SK-N-MC (cell line): Measurements from ENCODE around the gene FKBP14.

Source experiments
- DNase-seq: peaks from one replicate; pipeline ENCODE4 v3.0.0-alpha.2; 2011; ENCODE audit warnings: low read depth, low spot score
- H3K27ac ChIP-seq: fragments of 200-600 bp; sonication (generic); 2 replicates; pipeline ENCODE4 v1.5.1; 2016; ENCODE audit warnings: mixed run types
- H3K36me3 ChIP-seq: fragments of 200-600 bp; sonication (generic); 2 replicates; pipeline ENCODE4 v1.6.1; 2017; ENCODE audit warnings: antibody characterized with exemption, low read length, mixed read lengths; ENCODE audit not compliant: insufficient read depth
- H3K4me3 ChIP-seq: fragments of 200-600 bp; sonication (generic); 2 replicates; pipeline ENCODE4 v1.5.1; 2016
- H3K9ac ChIP-seq: fragments of 200-600 bp; sonication (generic); 2 replicates; pipeline ENCODE4 v1.8.0; 2017; ENCODE audit warnings: mixed run types, mixed read lengths; ENCODE audit not compliant: insufficient read length
- H3K9me3 ChIP-seq: fragments of 200-600 bp; sonication (generic); 2 replicates; pipeline ENCODE4 v1.6.1; 2017; ENCODE audit warnings: low read depth, mild to moderate bottlenecking, antibody characterized with exemption, low read length, moderate library complexity, mixed read lengths
- EZH2 ChIP-seq: fragments of 200-600 bp; sonication (generic); IDR thresholded peaks from one replicate; pipeline ENCODE4 v1.6.1; 2017; ENCODE audit warnings: antibody characterized with exemption
- FOXP2 ChIP-seq: optimal IDR thresholded peaks from 2 replicates; pipeline ENCODE3; 2011; ENCODE audit warnings: mild to moderate bottlenecking, moderate library complexity; ENCODE audit not compliant: insufficient read depth; ENCODE audit errors: extremely low read length, control extremely low read depth
- POLR2AphosphoS5 ChIP-seq: IDR thresholded peaks from 2 replicates; pipeline ENCODE4 v1.6.1; 2012; ENCODE audit warnings: mild to moderate bottlenecking, low read depth, low read length, borderline replicate concordance

The FKBP14 gene

DNA sequence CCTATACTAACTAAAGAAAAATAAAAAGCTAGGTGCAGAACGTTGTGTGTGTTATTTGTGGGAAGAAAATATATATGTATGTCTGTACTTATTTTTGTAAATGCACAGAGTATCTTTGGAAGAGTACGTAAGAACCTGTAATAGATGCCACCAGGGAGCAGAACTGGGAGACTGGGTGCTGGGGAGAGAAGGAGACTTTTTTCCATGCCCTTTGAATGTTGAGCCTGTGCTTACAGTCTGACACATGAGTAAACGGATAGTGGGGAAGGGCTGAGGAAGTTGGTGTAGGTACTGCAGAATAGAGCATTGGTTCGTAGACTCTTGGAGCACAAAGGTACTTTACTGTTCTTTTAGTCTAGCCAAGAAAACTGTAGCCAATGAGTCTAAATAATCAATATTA is 35.6 kb downstream of the FKBP14 start:
- DNase-seq = no peak
- TF ChIP-seq FOXP2 = no peak
- no peak for TF ChIP-seq EZH2
- no peak for TF ChIP-seq POLR2AphosphoS5
- peaks cover 4% of the 10 kb centered on the region; the same call in 1 of the 2 replicates for H3K9me3 ChIP-seq
- no peak overlapping the region for H3K4me3 ChIP-seq
- no peaks in the 10 kb centered on the region for H3K36me3 ChIP-seq
- H3K9ac ChIP-seq = no peak overlapping the region
- no peak overlapping the region for H3K27ac ChIP-seq

GRCh38 chr7:29989257-29989995 is 37.1 kb downstream of the FKBP14 start, which contains the start of gene SCRN1:
SCRN1 (minus strand) TSS chr7:29989801; CDS start chr7:29969067, 20,734 bp downstream.
- TF ChIP-seq EZH2 (no peak), FOXP2 (no peak), POLR2AphosphoS5 (no peak)
- DNase-seq = no peak
- H3K4me3 ChIP-seq = peak within 1 kb of the TSS; percentile 96
- peak within 1 kb of the TSS; percentile 82 for H3K9ac ChIP-seq
- H3K27ac ChIP-seq = peak within 1 kb of the TSS; percentile 14; the same call in 1 of the 2 replicates
- H3K36me3 ChIP-seq = no peaks in the 10 kb centered on the region
- H3K9me3 ChIP-seq = no peaks in the 10 kb centered on the region

- H3K36me3 ChIP-seq = no peaks in the 10 kb centered on the region
- no peak for DNase-seq
- peak overlapping the region; percentile 96 for H3K4me3 ChIP-seq
- H3K9me3 ChIP-seq = no peaks in the 10 kb centered on the region; the same call in 1 of the 2 replicates
- peak overlapping the region; percentile 49 for H3K27ac ChIP-seq
- TF ChIP-seq EZH2 (no peak), FOXP2 (no peak), POLR2AphosphoS5 (no peak)
- peak overlapping the region; percentile 82 for H3K9ac ChIP-seq
Measured at GRCh38 chr7:29988424-29989256, 37.9 kb downstream of the FKBP14 start.

GRCh38 chr7:29987811-29988317 is 38.6 kb downstream of the FKBP14 start:
- DNase-seq = no peak
- Histone ChIP-seq H3K36me3 (no peaks in the 10 kb centered on the region), H3K9me3 (no peaks in the 10 kb centered on the region; the same call in 1 of the 2 replicates), H3K27ac (peak overlapping the region; percentile 49; the same call in 1 of the 2 replicates), H3K9ac (no peak overlapping the region), H3K4me3 (peak overlapping the region; percentile 96)
- TF ChIP-seq FOXP2 = no peak
- TF ChIP-seq POLR2AphosphoS5 = no peak
- no peak for TF ChIP-seq EZH2

GRCh38 chr7:29987083-29987482 is 39.4 kb downstream of the FKBP14 start:
- Histone ChIP-seq H3K4me3 (peak overlapping the region; percentile 96; the same call in 1 of the 2 replicates), H3K27ac (no peak overlapping the region), H3K36me3 (no peaks in the 10 kb centered on the region), H3K9ac (no peak overlapping the region), H3K9me3 (no peaks in the 10 kb centered on the region; the same call in 1 of the 2 replicates)
- TF ChIP-seq EZH2 = no peak
- no peak for TF ChIP-seq POLR2AphosphoS5
- no peak for TF ChIP-seq FOXP2
- DNase-seq = no peak

DNA sequence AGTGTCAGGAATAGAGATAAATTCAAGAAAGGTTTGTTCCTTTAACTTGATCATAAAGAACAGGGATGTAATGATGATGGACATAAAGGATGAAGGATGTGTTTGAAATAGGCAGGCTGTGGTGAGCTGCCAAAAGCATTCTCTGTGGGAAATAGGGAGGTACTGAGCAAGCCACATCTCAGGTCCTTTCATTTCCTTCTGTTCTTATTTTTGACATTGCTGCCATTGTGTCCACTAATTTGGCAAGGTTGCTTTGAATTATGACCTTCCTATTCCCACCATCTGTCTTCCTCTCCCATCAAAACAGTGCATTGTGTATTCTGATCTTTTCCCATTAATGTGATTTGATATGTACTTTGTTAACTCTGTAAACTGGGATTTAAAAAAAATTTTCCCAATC is 46.4 kb downstream of the FKBP14 start:
- H3K9me3 ChIP-seq = no peaks in the 10 kb centered on the region; the same call in 1 of the 2 replicates
- no peaks in the 10 kb centered on the region for H3K36me3 ChIP-seq
- no peak overlapping the region for H3K4me3 ChIP-seq
- no peak overlapping the region for H3K27ac ChIP-seq
- TF ChIP-seq FOXP2 (no peak), POLR2AphosphoS5 (no peak), EZH2 (no peak)
- no peak for DNase-seq
- no peak overlapping the region for H3K9ac ChIP-seq

- TF ChIP-seq EZH2 (no peak), POLR2AphosphoS5 (no peak), FOXP2 (no peak)
- H3K4me3 ChIP-seq = no peak overlapping the region
- DNase-seq = no peak
- no peak overlapping the region for H3K9ac ChIP-seq
- no peaks in the 10 kb centered on the region for H3K36me3 ChIP-seq
- no peak overlapping the region for H3K27ac ChIP-seq
- H3K9me3 ChIP-seq = no peaks in the 10 kb centered on the region
Measured at GRCh38 chr7:29977886-29978651, 48.4 kb downstream of the FKBP14 start.
